Mesodermal cell (in vitro differentiated cells): ENCODE measurements around the gene RIN1.

ENCODE experiments used
- H3K27ac ChIP-seq: 2 replicates; pipeline ENCODE4 v1.7.0; 2013; ENCODE audit warnings: mild to moderate bottlenecking, low read depth, low read length, moderate library complexity; ENCODE audit not compliant: severe bottlenecking
- H3K36me3 ChIP-seq: 2 replicates; pipeline ENCODE4 v1.7.1; 2013; ENCODE audit warnings: mild to moderate bottlenecking, low read length, moderate library complexity; ENCODE audit not compliant: control insufficient read depth, insufficient read depth
- H3K4me1 ChIP-seq: one replicate; pipeline ENCODE4 v1.7.1; 2013; ENCODE audit warnings: mild to moderate bottlenecking, low read length; ENCODE audit not compliant: insufficient read depth, control insufficient read depth, poor library complexity, severe bottlenecking
- H3K4me3 ChIP-seq: 2 replicates; pipeline ENCODE4 v1.7.0; 2013; ENCODE audit warnings: low read length, control low read depth, mild to moderate bottlenecking; ENCODE audit not compliant: insufficient read depth, poor library complexity, severe bottlenecking; ENCODE audit errors: extremely low read depth
- H3K9me3 ChIP-seq: 2 replicates; pipeline ENCODE4 v1.7.1; 2013; ENCODE audit warnings: mild to moderate bottlenecking, low read length, moderate library complexity; ENCODE audit not compliant: control insufficient read depth
- WGBS, 2 experiments: methylation state at CpG; one replicate each; pipeline ENCODE4 v1.1.5; 2013; ENCODE audit warnings: missing lambda C conversion rate in 2 of 2; ENCODE audit not compliant: insufficient coverage in 2 of 2; 5-methylcytosine and 5-hydroxymethylcytosine counted together

Gene RIN1

GRCh38 chr11:66291706-66292542, 44.3 kb downstream of the RIN1 start, which contains the start of gene TMEM151A:
TSS of gene TMEM151A (plus strand) at chr11:66291894. CDS start at chr11:66292014, 120 bp downstream.
- Histone ChIP-seq H3K4me1 (peaks cover 13% of the 10 kb centered on the region), H3K4me3 (peak within 1 kb of the TSS; percentile 18), H3K27ac (no peak within 1 kb of the TSS), H3K36me3 (peaks cover 1% of the 10 kb centered on the region), H3K9me3 (no peaks in the 10 kb centered on the region)
- WGBS, 2 experiments: 2 to 3% methylated on average over 56 to 79 of the region's 95 CpGs

- H3K4me1 ChIP-seq: peaks cover 13% of the 10 kb centered on the region
- H3K27ac ChIP-seq: no peak overlapping the region
- peak overlapping the region; percentile 18 for H3K4me3 ChIP-seq
- H3K36me3 ChIP-seq: peaks cover 5% of the 10 kb centered on the region
- 3 to 25% methylated on average over 7 to 15 of the region's 16 CpGs for WGBS, 2 experiments
- no peaks in the 10 kb centered on the region for H3K9me3 ChIP-seq
Observed at GRCh38 chr11:66291303-66291705, 44.9 kb downstream of the RIN1 start.

GRCh38 chr11:66290330-66290621, 46.0 kb downstream of the RIN1 start:
- H3K27ac ChIP-seq: no peak overlapping the region
- H3K4me3 ChIP-seq: no peak overlapping the region
- no peaks in the 10 kb centered on the region for H3K9me3 ChIP-seq

GRCh38 chr11:66289548-66290329, 46.5 kb downstream of the RIN1 start:
- WGBS, 2 experiments: 16 to 25% methylated on average over 16 to 27 of the region's 36 CpGs
- H3K4me1 ChIP-seq: peaks cover 13% of the 10 kb centered on the region
- H3K4me3 ChIP-seq: peak overlapping the region; percentile 86
- peaks cover 15% of the 10 kb centered on the region for H3K36me3 ChIP-seq
- H3K27ac ChIP-seq: peak overlapping the region; percentile 99
- H3K9me3 ChIP-seq: no peaks in the 10 kb centered on the region

More at GRCh38 chr11:66290330-66290621, 46.0 kb downstream of the RIN1 start:
- Histone ChIP-seq H3K36me3 (peaks cover 9% of the 10 kb centered on the region), H3K4me1 (peaks cover 13% of the 10 kb centered on the region)
- WGBS, 2 experiments: 76 to 100% methylated on average over 2 of the region's 2 CpGs

- Histone ChIP-seq H3K9me3 (no peaks in the 10 kb centered on the region), H3K4me3 (peak within 1 kb of the TSS; percentile 86), H3K4me1 (peaks cover 13% of the 10 kb centered on the region), H3K27ac (peak within 1 kb of the TSS; percentile 99), H3K36me3 (peaks cover 23% of the 10 kb centered on the region)
- WGBS, 2 experiments: 0% methylated on average over 71 to 82 of the region's 87 CpGs
Observed at GRCh38 chr11:66288671-66289547, 47.3 kb downstream of the RIN1 start, which contains the start of gene YIF1A. TSS of gene YIF1A (minus strand) at chr11:66289143. CDS start at chr11:66288985, 158 bp downstream.

- H3K36me3 ChIP-seq: peaks cover 26% of the 10 kb centered on the region
- 56 to 58% methylated on average over 14 to 15 of the region's 20 CpGs for WGBS, 2 experiments
- peaks cover 13% of the 10 kb centered on the region for H3K4me1 ChIP-seq
- peak overlapping the region; percentile 86 for H3K4me3 ChIP-seq
- no peaks in the 10 kb centered on the region for H3K9me3 ChIP-seq
- peak overlapping the region; percentile 99 for H3K27ac ChIP-seq
Observed at GRCh38 chr11:66287889-66288670, 48.2 kb downstream of the RIN1 start.

GRCh38 chr11:66287211-66287888, 48.9 kb downstream of the RIN1 start:
- peaks cover 16% of the 10 kb centered on the region for H3K4me1 ChIP-seq
- 92 to 95% methylated on average over 6 to 7 of the region's 10 CpGs for WGBS, 2 experiments
- peaks cover 30% of the 10 kb centered on the region for H3K36me3 ChIP-seq
- H3K27ac ChIP-seq: no peak overlapping the region
- H3K4me3 ChIP-seq: peak overlapping the region; percentile 86
- H3K9me3 ChIP-seq: no peaks in the 10 kb centered on the region

- H3K4me3 ChIP-seq: no peak overlapping the region
- peaks cover 30% of the 10 kb centered on the region for H3K36me3 ChIP-seq
- no peak overlapping the region for H3K27ac ChIP-seq
- WGBS, 2 experiments: 96 to 100% methylated on average over 4 of the region's 5 CpGs
- H3K4me1 ChIP-seq: peaks cover 19% of the 10 kb centered on the region
- no peaks in the 10 kb centered on the region for H3K9me3 ChIP-seq
Observed at GRCh38 chr11:66286699-66287098, 49.5 kb downstream of the RIN1 start.

- Histone ChIP-seq H3K27ac (no peak overlapping the region), H3K4me1 (peaks cover 32% of the 10 kb centered on the region), H3K36me3 (peaks cover 30% of the 10 kb centered on the region), H3K4me3 (no peak overlapping the region), H3K9me3 (no peaks in the 10 kb centered on the region)
- 93 to 94% methylated on average over 10 to 11 of the region's 13 CpGs for WGBS, 2 experiments
Observed at GRCh38 chr11:66285250-66285947, 50.8 kb downstream of the RIN1 start.
